Upper lobe of left lung (tissue), 4 donors: ENCODE measurements around the gene TNFRSF8.

ENCODE experiments used
- CTCF ChIP-seq, 6 experiments: fragments of 450-650 bp in 4 of 6; fragments of 200-600 bp in 2 of 6; sonication (generic) in 2 of 6; IDR thresholded peaks; one replicate each; pipeline ENCODE4 v1.5.1; 2016 to 2019; ENCODE audit warnings: antibody characterized with exemption in 6 of 6
- EP300 ChIP-seq, 4 donors: sonication (generic); formaldehyde crosslinking; IDR thresholded peaks; one replicate each; pipeline ENCODE4 v1.5.1; 2017; ENCODE audit warnings: antibody characterized with exemption in 4 of 4, control low read depth in 2 of 4
- POLR2A ChIP-seq, 4 donors: fragments of 450-650 bp; IDR thresholded peaks; one replicate each; pipeline ENCODE4 v1.5.1; 2016 to 2017; ENCODE audit warnings: antibody characterized with exemption in 4 of 4, mild to moderate bottlenecking in 2 of 4
- POLR2AphosphoS5 ChIP-seq, 2 donors: sonication (generic); formaldehyde crosslinking; IDR thresholded peaks; one replicate each; pipeline ENCODE4 v1.5.1; 2017; ENCODE audit warnings: antibody characterized with exemption in 2 of 2

GRCh38 chr1:12055259-12055658 lies 7.8 kb upstream of the TNFRSF8 start:
- TF ChIP-seq CTCF (IDR thresholded peaks at IDR 0.05) (no peak), EP300 (IDR thresholded peaks at IDR 0.05) (no peak), POLR2A (IDR thresholded peaks at IDR 0.05) (no peak), POLR2AphosphoS5 (IDR thresholded peaks at IDR 0.05) (no peak)
